GM12878 (cell line): ENCODE measurements around the gene ESRRB. TPM values are rescaled to one million over a fixed set of nuclear protein-coding genes. Genes with fewer than 3 reads are reported as not detected.

Source experiments
- ATF2 ChIP-seq: IDR thresholded peaks from 2 replicates; pipeline ENCODE4 v1.6.1; 2012; ENCODE audit warnings: low read length, inconsistent platforms
- BCLAF1 ChIP-seq: fragments of 450-650 bp; IDR thresholded peaks from 2 replicates; pipeline ENCODE4 v1.6.1; 2017; ENCODE audit warnings: antibody characterized with exemption, mild to moderate bottlenecking, moderate library complexity
- BRCA1 ChIP-seq: IDR thresholded peaks from 2 replicates; pipeline ENCODE4 v1.6.1; 2011; ENCODE audit warnings: low read depth, low read length, improper control_type of control experiment
- CEBPZ ChIP-seq: fragments of 150-350 bp; IDR thresholded peaks from 2 replicates; pipeline ENCODE4 v1.6.1; 2016; ENCODE audit warnings: low read depth, low read length
- CHD1 ChIP-seq: IDR thresholded peaks from 2 replicates; pipeline ENCODE4 v1.6.1; 2012; ENCODE audit warnings: low read depth, low read length, improper control_type of control experiment
- CTCF ChIP-seq, 3 experiments: IDR thresholded peaks in 2 of 3; conservative IDR thresholded peaks in 1 of 3; 2 replicates each; pipeline ENCODE4 v1.5.1; 2011; ENCODE audit warnings: low read depth in 3 of 3, low read length in 3 of 3, mild to moderate bottlenecking in 3 of 3, control low read depth in 2 of 3, moderate library complexity in 2 of 3, inconsistent platforms in 1 of 3, mixed read lengths in 1 of 3; ENCODE audit not compliant: control insufficient read depth in 2 of 3, insufficient read depth in 1 of 3; ENCODE audit errors: extremely low read depth in 1 of 3
- E2F4 ChIP-seq: IDR thresholded peaks from 2 replicates; pipeline ENCODE4 v1.6.1; 2012; ENCODE audit warnings: low read depth, low read length, improper control_type of control experiment
- EED ChIP-seq: sonication (generic); IDR thresholded peaks from 2 replicates; pipeline ENCODE4 v1.6.1; 2016; ENCODE audit warnings: antibody characterized with exemption, low read depth
- EP300 ChIP-seq, 2 experiments: fragments of 150-350 bp in 1 of 2; IDR thresholded peaks; 2 replicates each; pipeline ENCODE4 v1.6.1; 2011 to 2012; ENCODE audit warnings: low read depth in 2 of 2, low read length in 2 of 2, borderline replicate concordance in 1 of 2, improper control_type of control experiment in 1 of 2, inconsistent platforms in 1 of 2; ENCODE audit not compliant: control insufficient read depth in 1 of 2
- IRF3 ChIP-seq: fragments of 450-650 bp; IDR thresholded peaks from 2 replicates; pipeline ENCODE4 v1.6.1; 2014; ENCODE audit warnings: mild to moderate bottlenecking
- JUND ChIP-seq: IDR thresholded peaks from 2 replicates; pipeline ENCODE4 v1.6.1; 2012; ENCODE audit warnings: low read depth, mild to moderate bottlenecking, low read length, improper control_type of control experiment, moderate library complexity
- PML ChIP-seq: IDR thresholded peaks from 2 replicates; pipeline ENCODE4 v1.6.1; 2012; ENCODE audit warnings: low read length, inconsistent platforms
- SMAD5 ChIP-seq: IDR thresholded peaks from 2 replicates; pipeline ENCODE4 v1.6.1; 2016; ENCODE audit warnings: antibody characterized with exemption, low read depth
- TAF1 ChIP-seq: IDR thresholded peaks from 2 replicates; pipeline ENCODE4 v1.6.1; 2011; ENCODE audit warnings: mild to moderate bottlenecking, low read depth, low read length, borderline replicate concordance
- YY1 ChIP-seq: IDR thresholded peaks from 2 replicates; pipeline ENCODE4 v1.6.1; 2011; ENCODE audit warnings: low read depth, mild to moderate bottlenecking, low read length
- ZNF207 ChIP-seq: fragments of 450-650 bp; IDR thresholded peaks from 2 replicates; pipeline ENCODE4 v1.6.1; 2014; ENCODE audit warnings: antibody characterized with exemption, mild to moderate bottlenecking, borderline replicate concordance
- ZNF217 ChIP-seq: fragments of 450-650 bp; IDR thresholded peaks from 2 replicates; pipeline ENCODE4 v1.6.1; 2017; ENCODE audit warnings: antibody characterized with exemption, mild to moderate bottlenecking
- polyA plus RNA-seq, 11 experiments: library from polyadenylated mRNA; depleted of rRNA in 4 of 11; unstranded in 6 of 11; stranded (reverse) in 5 of 11; fragments of >200 nt; fragmentation: Nextera tagmentation in 4 of 11; fragmentation: Illumina TruSeq in 1 of 11; extraction: Ambion mirVana in 4 of 11; extraction: Trizol in 1 of 11; gene quantifications; 1 replicate in 1 of 11; 2 replicates in 10 of 11; pipeline versions ENCODE4 v1.2.1 to v1.2.3, GENCODE V29; 2011 to 2016; ENCODE audit warnings: inconsistent platforms in 2 of 11, missing spikeins in 2 of 11, low read depth in 1 of 11
- total RNA-seq, 4 experiments: library from RNA; depleted of rRNA in 3 of 4; stranded (reverse); fragments of >200 nt in 3 of 4; fragmentation: Illumina TruSeq in 1 of 4; extraction: Trizol in 1 of 4; gene quantifications; 2 replicates each; pipeline versions ENCODE4 v1.2.1 to v1.2.3, GENCODE V29; 2013 to 2021

ESRRB gene
- total and polyA plus RNA-seq, 10 of the 15 experiments (the other 5 are each of a cell fraction or from before 2014, with no cell fraction given): 0.03 to 0.73 (median 0.11) TPM; not detected in 6

GRCh38 chr14:76352639-76353281 lies 23.2 kb upstream of the ESRRB start (continued):
- TF ChIP-seq ATF2 (no peak), ZNF217 (no peak), IRF3 (no peak), BCLAF1 (no peak), YY1 (peak; percentile 74; the same call in 1 of the 2 replicates), TAF1 (no peak), E2F4 (no peak), CEBPZ (no peak), JUND (no peak), EP300 (IDR thresholded peaks at IDR 0.05; ENCODE audit: borderline replicate concordance in 1 of 2, control insufficient read depth in 1 of 2, low read depth in 2 of 2, low read length in 2 of 2) (no peak), ZNF207 (no peak), CTCF (IDR thresholded peaks at IDR 0.05 in 2 of 3, conservative IDR thresholded peaks at IDR 0.05 in 1 of 3; ENCODE audit: control insufficient read depth in 2 of 3, extremely low read depth in 1 of 3, insufficient read depth in 1 of 3, low read depth in 3 of 3, low read length in 3 of 3) (peak; percentile 71 to 89 (median 86)), EED (peak; percentile 42; the same call in 1 of the 2 replicates), PML (no peak), SMAD5 (no peak), CHD1 (no peak), BRCA1 (no peak)
